ENCODE results near the gene RFTN1. TPM values are rescaled to one million over a fixed set of nuclear protein-coding genes. Genes with fewer than 3 reads are reported as not detected.

Gene RFTN1
- total RNA-seq, 1 donor from 2014 or later = 0.92 TPM

GRCh38 chr3:16299746-16300145, 213.8 kb downstream of the RFTN1 start:
- peaks cover 52% of the 10 kb centered on the region for H3K36me3 Mint-ChIP-seq
- H3K4me3 Mint-ChIP-seq = no peak overlapping the region
- no peaks in the 10 kb centered on the region for H4K20me1 ChIP-seq (ENCODE audit: low read depth)

GRCh38 chr3:16298891-16299290, 214.6 kb downstream of the RFTN1 start:
- peaks cover 52% of the 10 kb centered on the region for H3K36me3 Mint-ChIP-seq

More at GRCh38 chr3:16299746-16300145, 213.8 kb downstream of the RFTN1 start:
- Histone ChIP-seq H3K27ac (no peak overlapping the region), H3K4me3 (no peak overlapping the region), H3K4me2 (no peak overlapping the region), H3F3A (ENCODE audit: low read depth) (peaks cover 32% of the 10 kb centered on the region), H3K9ac (no peak overlapping the region), H2AFZ (replicated peaks) (no peak overlapping the region), H3K4me1 (peaks cover 35% of the 10 kb centered on the region), H3K36me3 (peaks cover 21% of the 10 kb centered on the region), H3K79me2 (ENCODE audit: low read depth) (no peaks in the 10 kb centered on the region), H3K9me3 (ENCODE audit: low read depth) (no peaks in the 10 kb centered on the region), H3K27me3 (no peaks in the 10 kb centered on the region)
- H3K4me1 Mint-ChIP-seq = peaks cover 12% of the 10 kb centered on the region
- no peak overlapping the region for H3K27ac Mint-ChIP-seq
- TF ChIP-seq CTCF (IDR thresholded peaks at IDR 0.05) (no peak), EZH2 (IDR thresholded peaks at IDR 0.05) (no peak), EZH2phosphoT487 (IDR thresholded peaks at IDR 0.05) (no peak)
- peaks cover 3% of the 10 kb centered on the region for H3K9me3 Mint-ChIP-seq
- no peaks in the 10 kb centered on the region for H3K27me3 Mint-ChIP-seq (ENCODE audit: insufficient read depth, low read depth)
- DNase-seq (ENCODE audit: low spot score) = no peak

GRCh38 chr3:16297997-16298885, 215.3 kb downstream of the RFTN1 start:
- Histone ChIP-seq H3K27ac (no peak overlapping the region), H3K36me3 (peaks cover 24% of the 10 kb centered on the region), H3K4me1 (peaks cover 29% of the 10 kb centered on the region), H3F3A (ENCODE audit: low read depth) (peaks cover 29% of the 10 kb centered on the region), H3K9me3 (ENCODE audit: low read depth) (no peaks in the 10 kb centered on the region), H3K79me2 (ENCODE audit: low read depth) (peaks cover 6% of the 10 kb centered on the region), H3K27me3 (no peaks in the 10 kb centered on the region), H4K20me1 (ENCODE audit: low read depth) (no peaks in the 10 kb centered on the region), H3K4me2 (no peak overlapping the region), H3K9ac (no peak overlapping the region), H2AFZ (replicated peaks) (no peak overlapping the region), H3K4me3 (no peak overlapping the region)
- peaks cover 11% of the 10 kb centered on the region for H3K9me3 Mint-ChIP-seq
- H3K4me3 Mint-ChIP-seq = no peak overlapping the region
- TF ChIP-seq CTCF (IDR thresholded peaks at IDR 0.05) = no peak
- TF ChIP-seq EZH2phosphoT487 (IDR thresholded peaks at IDR 0.05) = no peak
- no peak overlapping the region for H3K27ac Mint-ChIP-seq
- peaks cover 56% of the 10 kb centered on the region for H3K36me3 Mint-ChIP-seq
- H3K27me3 Mint-ChIP-seq (ENCODE audit: insufficient read depth, low read depth) = no peaks in the 10 kb centered on the region
- peaks cover 12% of the 10 kb centered on the region for H3K4me1 Mint-ChIP-seq
- no peak for DNase-seq (ENCODE audit: low spot score)

More at GRCh38 chr3:16298891-16299290, 214.6 kb downstream of the RFTN1 start:
- Mint-ChIP-seq H3K4me3 (no peak overlapping the region), H3K4me1 (peaks cover 12% of the 10 kb centered on the region), H3K27me3 (ENCODE audit: insufficient read depth, low read depth) (no peaks in the 10 kb centered on the region), H3K27ac (no peak overlapping the region), H3K9me3 (peaks cover 4% of the 10 kb centered on the region)
- no peak overlapping the region for H3K4me3 ChIP-seq
- no peak overlapping the region for H2AFZ ChIP-seq (replicated peaks)
- peaks cover 35% of the 10 kb centered on the region for H3K4me1 ChIP-seq
- no peak for TF ChIP-seq EZH2 (IDR thresholded peaks at IDR 0.05)
- no peak for TF ChIP-seq CTCF (IDR thresholded peaks at IDR 0.05)
- TF ChIP-seq EZH2phosphoT487 (IDR thresholded peaks at IDR 0.05) = no peak
- DNase-seq (ENCODE audit: low spot score) = no peak
- H4K20me1 ChIP-seq (ENCODE audit: low read depth) = no peaks in the 10 kb centered on the region
- no peak overlapping the region for H3K4me2 ChIP-seq
- H3K9ac ChIP-seq = no peak overlapping the region
- peaks cover under 1% of the 10 kb centered on the region for H3K79me2 ChIP-seq (ENCODE audit: low read depth)
- no peak overlapping the region for H3K27ac ChIP-seq
- H3K9me3 ChIP-seq (ENCODE audit: low read depth) = no peaks in the 10 kb centered on the region
- peaks cover 32% of the 10 kb centered on the region for H3F3A ChIP-seq (ENCODE audit: low read depth)
- peaks cover 21% of the 10 kb centered on the region for H3K36me3 ChIP-seq
- H3K27me3 ChIP-seq = no peaks in the 10 kb centered on the region
